ENCODE data around the gene GPR183.

DNA sequence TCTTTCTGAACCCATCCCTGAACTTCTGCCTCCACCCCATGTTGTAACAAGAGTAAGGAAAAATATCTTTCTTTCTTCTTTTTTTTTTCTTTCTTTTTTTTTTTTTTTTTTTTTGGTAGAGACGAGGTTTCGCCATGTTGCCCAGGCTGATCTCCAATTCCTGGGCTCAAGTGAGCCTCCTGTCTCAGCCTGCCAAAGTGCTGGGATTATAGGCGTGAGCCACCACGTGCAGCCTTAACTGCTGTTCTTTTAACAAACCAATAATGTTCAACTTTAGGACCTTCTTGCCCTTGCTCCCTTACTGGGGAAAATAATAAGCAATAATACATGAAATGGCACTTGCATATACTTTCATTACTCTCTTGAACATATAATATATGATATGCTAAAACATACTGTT lies 19.6 kb downstream of the GPR183 start:
- TF ChIP-seq POLR2A (IDR thresholded peaks at IDR 0.05; ENCODE audit: low read length) = no peak
- no peak for TF ChIP-seq GATA1 (IDR thresholded peaks at IDR 0.05; ENCODE audit: low read depth, low read length)
